ENCODE measurements around the gene TBC1D24. TPM values are rescaled to one million over a fixed set of nuclear protein-coding genes. Genes with fewer than 3 reads are reported as not detected.

TBC1D24 gene
- total and polyA plus RNA-seq, 9 of the 15 experiments (the other 6 are each of a cell fraction or from before 2014, with no cell fraction given), result 1.7 to 22.6 (median 7.2) TPM

DNA sequence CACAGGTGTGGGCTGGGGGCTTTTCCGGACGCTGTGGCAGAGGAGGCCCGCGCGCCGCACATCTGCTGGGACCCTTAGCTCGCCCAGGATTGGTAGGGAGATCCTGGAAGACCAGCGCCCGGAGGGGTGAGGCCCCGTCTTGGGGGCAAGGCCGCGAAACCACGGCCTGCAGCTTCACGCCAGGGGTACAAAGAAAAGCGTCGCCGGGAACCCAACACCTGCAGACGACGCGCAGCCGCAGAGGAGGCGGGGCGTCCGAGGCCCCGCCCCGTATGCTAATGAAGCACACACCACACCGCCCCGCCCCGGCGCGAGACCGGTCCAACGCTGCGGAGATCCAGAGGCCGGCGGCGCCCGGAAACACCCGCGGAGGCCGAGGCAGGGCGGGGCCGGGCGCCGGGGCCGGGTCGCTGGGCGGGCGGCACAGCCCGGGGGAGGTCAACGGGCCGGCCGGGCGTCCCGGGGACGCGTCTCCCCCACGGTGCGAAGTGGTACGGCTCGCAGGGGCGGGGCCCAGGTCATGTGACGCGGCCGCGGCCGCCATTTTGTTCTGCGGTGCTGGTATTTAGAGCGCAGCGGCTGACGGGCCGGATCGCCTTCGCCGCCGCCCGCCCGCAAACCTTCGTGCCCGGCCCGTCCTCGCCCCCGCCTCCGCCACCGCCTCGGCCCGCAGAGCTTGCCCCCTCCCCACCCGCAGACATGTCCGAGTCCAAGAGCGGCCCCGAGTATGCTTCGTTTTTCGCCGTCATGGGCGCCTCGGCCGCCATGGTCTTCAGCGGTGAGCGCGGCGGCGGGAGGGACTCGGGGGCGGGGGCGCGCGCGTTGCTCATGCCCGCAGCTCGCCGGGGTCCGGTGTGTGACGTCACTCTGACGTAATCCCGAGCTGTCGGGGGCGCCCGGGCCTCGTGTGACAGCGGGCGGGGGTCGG is 38.7 kb downstream of the TBC1D24 start, which contains the start of gene ATP6V0C (continued):
- no peak for TF ChIP-seq SETDB1 (IDR thresholded peaks at IDR 0.05; ENCODE audit: low read length)
- peak; percentile 60; the same call in 1 of the 2 replicates for TF ChIP-seq FOXP4 (CRISPR knock-in tag; IDR thresholded peaks at IDR 0.05; ENCODE audit: borderline replicate concordance)
- peak; percentile 58 for TF ChIP-seq MTA3 (IDR thresholded peaks at IDR 0.05; ENCODE audit: borderline replicate concordance)
- no peak for TF ChIP-seq COPS2 (conservative IDR thresholded peaks at IDR 0.05)
- TF ChIP-seq, protein P1, sequence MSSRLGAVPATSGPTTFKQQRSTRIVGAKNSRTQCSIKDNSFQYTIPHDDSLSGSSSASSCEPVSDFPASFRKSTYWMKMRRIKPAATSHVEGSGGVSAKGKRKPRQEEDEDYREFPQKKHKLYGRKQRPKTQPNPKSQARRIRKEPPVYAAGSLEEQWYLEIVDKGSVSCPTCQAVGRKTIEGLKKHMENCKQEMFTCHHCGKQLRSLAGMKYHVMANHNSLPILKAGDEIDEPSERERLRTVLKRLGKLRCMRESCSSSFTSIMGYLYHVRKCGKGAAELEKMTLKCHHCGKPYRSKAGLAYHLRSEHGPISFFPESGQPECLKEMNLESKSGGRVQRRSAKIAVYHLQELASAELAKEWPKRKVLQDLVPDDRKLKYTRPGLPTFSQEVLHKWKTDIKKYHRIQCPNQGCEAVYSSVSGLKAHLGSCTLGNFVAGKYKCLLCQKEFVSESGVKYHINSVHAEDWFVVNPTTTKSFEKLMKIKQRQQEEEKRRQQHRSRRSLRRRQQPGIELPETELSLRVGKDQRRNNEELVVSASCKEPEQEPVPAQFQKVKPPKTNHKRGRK (tag; IDR thresholded peaks at IDR 0.05), result no peak
- TF ChIP-seq TRIM28 (IDR thresholded peaks at IDR 0.05), result no peak
- TF ChIP-seq OTX1 (CRISPR knock-in tag; IDR thresholded peaks at IDR 0.05), result no peak
- peak; percentile 91 for TF ChIP-seq USF1 (CRISPR knock-in tag; IDR thresholded peaks at IDR 0.05)
- no peak for TF ChIP-seq RUNX1 (IDR thresholded peaks at IDR 0.05; ENCODE audit: low read depth)
- TF ChIP-seq, protein P2, sequence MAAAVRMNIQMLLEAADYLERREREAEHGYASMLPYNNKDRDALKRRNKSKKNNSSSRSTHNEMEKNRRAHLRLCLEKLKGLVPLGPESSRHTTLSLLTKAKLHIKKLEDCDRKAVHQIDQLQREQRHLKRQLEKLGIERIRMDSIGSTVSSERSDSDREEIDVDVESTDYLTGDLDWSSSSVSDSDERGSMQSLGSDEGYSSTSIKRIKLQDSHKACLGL (CRISPR knock-in tag; IDR thresholded peaks at IDR 0.05; ENCODE audit: borderline replicate concordance, poor library complexity, severe bottlenecking), result no peak
- no peak for TF ChIP-seq XRCC5 (IDR thresholded peaks at IDR 0.05; ENCODE audit: low read depth, low read length)
- no peak for TF ChIP-seq SMARCB1 (IDR thresholded peaks at IDR 0.05; ENCODE audit: insufficient read length, low read depth)
- TF ChIP-seq JUN (IDR thresholded peaks at IDR 0.05; ENCODE audit: borderline replicate concordance, low read depth, low read length), result peak; percentile 29; the same call in 1 of the 2 replicates
- TF ChIP-seq JUN (CRISPR knock-in tag; IDR thresholded peaks at IDR 0.05; ENCODE audit: borderline replicate concordance), result peak; percentile 79; the same call in 1 of the 2 replicates
- TF ChIP-seq ZNF239 (CRISPR knock-in tag; IDR thresholded peaks at IDR 0.05), result no peak
- no peak for TF ChIP-seq KLF13 (tag; IDR thresholded peaks at IDR 0.05; ENCODE audit: borderline replicate concordance, low read depth)
- TF ChIP-seq ZNF551 (CRISPR knock-in tag; IDR thresholded peaks at IDR 0.05), result no peak
- TF ChIP-seq, protein P3, sequence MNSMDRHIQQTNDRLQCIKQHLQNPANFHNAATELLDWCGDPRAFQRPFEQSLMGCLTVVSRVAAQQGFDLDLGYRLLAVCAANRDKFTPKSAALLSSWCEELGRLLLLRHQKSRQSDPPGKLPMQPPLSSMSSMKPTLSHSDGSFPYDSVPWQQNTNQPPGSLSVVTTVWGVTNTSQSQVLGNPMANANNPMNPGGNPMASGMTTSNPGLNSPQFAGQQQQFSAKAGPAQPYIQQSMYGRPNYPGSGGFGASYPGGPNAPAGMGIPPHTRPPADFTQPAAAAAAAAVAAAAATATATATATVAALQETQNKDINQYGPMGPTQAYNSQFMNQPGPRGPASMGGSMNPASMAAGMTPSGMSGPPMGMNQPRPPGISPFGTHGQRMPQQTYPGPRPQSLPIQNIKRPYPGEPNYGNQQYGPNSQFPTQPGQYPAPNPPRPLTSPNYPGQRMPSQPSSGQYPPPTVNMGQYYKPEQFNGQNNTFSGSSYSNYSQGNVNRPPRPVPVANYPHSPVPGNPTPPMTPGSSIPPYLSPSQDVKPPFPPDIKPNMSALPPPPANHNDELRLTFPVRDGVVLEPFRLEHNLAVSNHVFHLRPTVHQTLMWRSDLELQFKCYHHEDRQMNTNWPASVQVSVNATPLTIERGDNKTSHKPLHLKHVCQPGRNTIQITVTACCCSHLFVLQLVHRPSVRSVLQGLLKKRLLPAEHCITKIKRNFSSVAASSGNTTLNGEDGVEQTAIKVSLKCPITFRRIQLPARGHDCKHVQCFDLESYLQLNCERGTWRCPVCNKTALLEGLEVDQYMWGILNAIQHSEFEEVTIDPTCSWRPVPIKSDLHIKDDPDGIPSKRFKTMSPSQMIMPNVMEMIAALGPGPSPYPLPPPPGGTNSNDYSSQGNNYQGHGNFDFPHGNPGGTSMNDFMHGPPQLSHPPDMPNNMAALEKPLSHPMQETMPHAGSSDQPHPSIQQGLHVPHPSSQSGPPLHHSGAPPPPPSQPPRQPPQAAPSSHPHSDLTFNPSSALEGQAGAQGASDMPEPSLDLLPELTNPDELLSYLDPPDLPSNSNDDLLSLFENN (IDR thresholded peaks at IDR 0.05; ENCODE audit: low read depth in 2 of 2, low read length in 2 of 2), result peak in 1 of 2 experiments; percentile 32; a peak in 1 of 4 replicates
- no peak for TF ChIP-seq CBFB (CRISPR knock-in tag; IDR thresholded peaks at IDR 0.05)
